ENCODE measurements around the gene LDB2. TPM values are rescaled to one million over a fixed set of nuclear protein-coding genes. Genes with fewer than 3 reads are reported as not detected.

LDB2 gene
- total RNA-seq, 1 donor from 2014 or later, result 4.9 TPM

DNA sequence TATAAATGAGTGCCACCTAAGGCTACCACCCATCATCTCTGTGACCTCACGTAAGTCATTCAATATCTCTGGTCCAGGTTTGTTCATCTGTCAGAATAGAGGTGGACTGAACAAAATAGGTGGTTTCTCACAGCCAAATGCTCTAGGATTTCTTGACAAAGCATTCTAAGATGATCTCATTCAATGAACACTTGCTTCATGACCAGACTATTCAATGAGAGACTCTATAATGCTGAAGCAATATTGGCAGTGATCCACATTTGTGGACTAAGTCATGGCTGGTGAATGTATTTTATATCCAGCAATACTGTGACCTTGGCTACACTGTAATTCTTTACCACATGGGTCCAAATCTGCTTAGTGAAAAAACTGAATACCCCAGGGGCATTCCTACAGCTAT is 37.9 kb downstream of the LDB2 start:
- peak; percentile 100 for FAIRE-seq
- no peaks in the 10 kb centered on the region for H3K9me3 Mint-ChIP-seq (ENCODE audit: unreplicated experiment)
- Histone ChIP-seq H3K4me3 (ENCODE audit: insufficient read depth, low read depth, low read length) (no peak overlapping the region), H3K9ac (ENCODE audit: low read length) (peak overlapping the region; percentile 21), H3K4me2 (ENCODE audit: low read length) (peak overlapping the region; percentile 22), H3K27ac (ENCODE audit: low read depth, low read length) (peak overlapping the region; percentile 64), H3K9me3 (ENCODE audit: insufficient read depth, low read depth, low read length) (no peaks in the 10 kb centered on the region), H3K36me3 (ENCODE audit: insufficient read depth, low read length) (no peaks in the 10 kb centered on the region), H4K20me1 (ENCODE audit: insufficient read depth, low read length) (no peaks in the 10 kb centered on the region), H3K4me1 (ENCODE audit: insufficient read depth, low read length) (peaks cover 36% of the 10 kb centered on the region), H3K79me2 (ENCODE audit: insufficient read depth, low read length) (no peaks in the 10 kb centered on the region), H3K27me3 (ENCODE audit: insufficient read depth, low read length) (no peaks in the 10 kb centered on the region), H2AFZ (ENCODE audit: low read depth, low read length) (no peak overlapping the region)
- H3K4me3 Mint-ChIP-seq (ENCODE audit: unreplicated experiment), result no peak overlapping the region
- TF ChIP-seq, protein P1, sequence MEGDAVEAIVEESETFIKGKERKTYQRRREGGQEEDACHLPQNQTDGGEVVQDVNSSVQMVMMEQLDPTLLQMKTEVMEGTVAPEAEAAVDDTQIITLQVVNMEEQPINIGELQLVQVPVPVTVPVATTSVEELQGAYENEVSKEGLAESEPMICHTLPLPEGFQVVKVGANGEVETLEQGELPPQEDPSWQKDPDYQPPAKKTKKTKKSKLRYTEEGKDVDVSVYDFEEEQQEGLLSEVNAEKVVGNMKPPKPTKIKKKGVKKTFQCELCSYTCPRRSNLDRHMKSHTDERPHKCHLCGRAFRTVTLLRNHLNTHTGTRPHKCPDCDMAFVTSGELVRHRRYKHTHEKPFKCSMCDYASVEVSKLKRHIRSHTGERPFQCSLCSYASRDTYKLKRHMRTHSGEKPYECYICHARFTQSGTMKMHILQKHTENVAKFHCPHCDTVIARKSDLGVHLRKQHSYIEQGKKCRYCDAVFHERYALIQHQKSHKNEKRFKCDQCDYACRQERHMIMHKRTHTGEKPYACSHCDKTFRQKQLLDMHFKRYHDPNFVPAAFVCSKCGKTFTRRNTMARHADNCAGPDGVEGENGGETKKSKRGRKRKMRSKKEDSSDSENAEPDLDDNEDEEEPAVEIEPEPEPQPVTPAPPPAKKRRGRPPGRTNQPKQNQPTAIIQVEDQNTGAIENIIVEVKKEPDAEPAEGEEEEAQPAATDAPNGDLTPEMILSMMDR (IDR thresholded peaks at IDR 0.05; ENCODE audit: insufficient read depth, low read depth, low read length), result no peak
- no peak for TF ChIP-seq EZH2 (IDR thresholded peaks at IDR 0.05; ENCODE audit: insufficient read depth, low read length)
- peak overlapping the region; percentile 88 for H3K27ac Mint-ChIP-seq (ENCODE audit: unreplicated experiment)
- peak; percentile 96 for DNase-seq (ENCODE audit: low read depth)
- no peaks in the 10 kb centered on the region for H3K36me3 Mint-ChIP-seq (ENCODE audit: low read depth, unreplicated experiment)
- no peaks in the 10 kb centered on the region for H3K27me3 Mint-ChIP-seq (ENCODE audit: low read depth, unreplicated experiment)
- peaks cover 46% of the 10 kb centered on the region for H3K4me1 Mint-ChIP-seq (ENCODE audit: low read depth, unreplicated experiment)

DNA sequence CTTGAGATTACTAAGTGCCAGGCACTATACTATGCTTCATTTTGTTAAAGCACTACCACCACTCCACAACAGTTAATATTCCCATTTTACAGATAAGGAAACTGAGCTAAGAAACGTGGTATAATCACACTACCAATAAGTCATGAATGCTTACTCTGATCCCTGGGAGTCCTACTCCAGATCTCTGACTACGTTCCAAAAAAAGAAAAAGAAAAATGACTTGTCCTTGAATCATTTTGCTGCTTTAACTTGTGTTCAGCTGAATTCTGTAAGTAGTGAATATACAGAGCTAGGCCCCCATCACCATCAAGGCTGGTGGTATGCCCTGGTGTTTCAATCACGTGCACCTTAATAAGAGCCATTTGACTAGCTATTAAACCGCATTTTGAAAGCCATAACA is 39.4 kb downstream of the LDB2 start:
- peak overlapping the region; percentile 62 for H3K27ac Mint-ChIP-seq (ENCODE audit: unreplicated experiment)
- Histone ChIP-seq H3K79me2 (ENCODE audit: insufficient read depth, low read length) (no peaks in the 10 kb centered on the region), H3K4me1 (ENCODE audit: insufficient read depth, low read length) (peaks cover 36% of the 10 kb centered on the region), H3K9ac (ENCODE audit: low read length) (no peak overlapping the region), H3K9me3 (ENCODE audit: insufficient read depth, low read depth, low read length) (no peaks in the 10 kb centered on the region), H3K4me2 (ENCODE audit: low read length) (peak overlapping the region; percentile 7), H3K27ac (ENCODE audit: low read depth, low read length) (peak overlapping the region; percentile 83), H3K36me3 (ENCODE audit: insufficient read depth, low read length) (no peaks in the 10 kb centered on the region), H4K20me1 (ENCODE audit: insufficient read depth, low read length) (no peaks in the 10 kb centered on the region), H3K27me3 (ENCODE audit: insufficient read depth, low read length) (no peaks in the 10 kb centered on the region), H2AFZ (ENCODE audit: low read depth, low read length) (no peak overlapping the region), H3K4me3 (ENCODE audit: insufficient read depth, low read depth, low read length) (no peak overlapping the region)
- H3K4me1 Mint-ChIP-seq (ENCODE audit: low read depth, unreplicated experiment), result peaks cover 43% of the 10 kb centered on the region
- H3K9me3 Mint-ChIP-seq (ENCODE audit: unreplicated experiment), result no peaks in the 10 kb centered on the region
- H3K4me3 Mint-ChIP-seq (ENCODE audit: unreplicated experiment), result no peak overlapping the region
- FAIRE-seq (no peak), DNase-seq (ENCODE audit: low read depth) (peak; percentile 55)
- no peaks in the 10 kb centered on the region for H3K27me3 Mint-ChIP-seq (ENCODE audit: low read depth, unreplicated experiment)
- TF ChIP-seq, protein P1 (IDR thresholded peaks at IDR 0.05; ENCODE audit: insufficient read depth, low read depth, low read length), result no peak
- TF ChIP-seq EZH2 (IDR thresholded peaks at IDR 0.05; ENCODE audit: insufficient read depth, low read length), result no peak
- H3K36me3 Mint-ChIP-seq (ENCODE audit: low read depth, unreplicated experiment), result no peaks in the 10 kb centered on the region

DNA sequence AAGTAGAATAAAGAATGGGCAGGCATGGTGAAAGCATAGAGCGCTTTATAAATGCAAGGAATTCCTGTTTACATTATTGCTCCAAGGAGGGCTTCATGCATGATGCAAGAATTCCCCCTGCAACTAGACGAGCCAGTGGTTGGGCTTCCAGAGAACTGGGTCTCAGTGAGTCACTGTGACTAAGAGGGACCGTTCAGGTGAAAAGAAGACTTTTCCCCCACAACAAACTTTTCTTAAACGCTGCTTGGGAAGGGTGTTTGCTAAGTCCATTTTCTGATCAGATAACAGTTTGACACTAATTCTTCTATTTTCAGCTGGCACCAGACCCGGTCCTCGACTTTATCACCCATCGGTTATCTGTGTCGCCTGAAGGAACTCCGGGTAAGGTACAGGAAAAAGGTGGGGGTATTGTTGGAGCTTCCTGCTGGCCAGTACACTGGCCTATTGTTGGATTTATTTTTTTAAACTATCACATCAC is 40.1 kb downstream of the LDB2 start:
- Histone ChIP-seq H3K79me2 (ENCODE audit: insufficient read depth, low read length) (no peaks in the 10 kb centered on the region), H4K20me1 (ENCODE audit: insufficient read depth, low read length) (no peaks in the 10 kb centered on the region), H3K4me1 (ENCODE audit: insufficient read depth, low read length) (peaks cover 36% of the 10 kb centered on the region), H2AFZ (ENCODE audit: low read depth, low read length) (peak overlapping the region; percentile 25), H3K36me3 (ENCODE audit: insufficient read depth, low read length) (no peaks in the 10 kb centered on the region), H3K4me3 (ENCODE audit: insufficient read depth, low read depth, low read length) (peak overlapping the region; percentile 13), H3K9me3 (ENCODE audit: insufficient read depth, low read depth, low read length) (no peaks in the 10 kb centered on the region), H3K9ac (ENCODE audit: low read length) (peak overlapping the region; percentile 51), H3K27ac (ENCODE audit: low read depth, low read length) (peak overlapping the region; percentile 83), H3K4me2 (ENCODE audit: low read length) (peak overlapping the region; percentile 80), H3K27me3 (ENCODE audit: insufficient read depth, low read length) (no peaks in the 10 kb centered on the region)
- peak; percentile 58 for FAIRE-seq
- Mint-ChIP-seq H3K4me3 (ENCODE audit: unreplicated experiment) (peak overlapping the region; percentile 40), H3K27me3 (ENCODE audit: low read depth, unreplicated experiment) (no peaks in the 10 kb centered on the region), H3K36me3 (ENCODE audit: low read depth, unreplicated experiment) (no peaks in the 10 kb centered on the region), H3K4me1 (ENCODE audit: low read depth, unreplicated experiment) (peaks cover 40% of the 10 kb centered on the region), H3K27ac (ENCODE audit: unreplicated experiment) (peak overlapping the region; percentile 93), H3K9me3 (ENCODE audit: unreplicated experiment) (no peaks in the 10 kb centered on the region)
- TF ChIP-seq, protein P1 (IDR thresholded peaks at IDR 0.05; ENCODE audit: insufficient read depth, low read depth, low read length), result no peak
- no peak for TF ChIP-seq EZH2 (IDR thresholded peaks at IDR 0.05; ENCODE audit: insufficient read depth, low read length)
- DNase-seq (ENCODE audit: low read depth), result peak; percentile 91

Measured in astrocyte (in vitro differentiated cells and primary cell).